ENCODE measurements around the gene CALML6. TPM values are rescaled to one million over a fixed set of nuclear protein-coding genes. Genes with fewer than 3 reads are reported as not detected.
A peak's percentile ranks its signal among the peaks of the same experiment; 100 is the strongest.

CALML6 gene, protein sequence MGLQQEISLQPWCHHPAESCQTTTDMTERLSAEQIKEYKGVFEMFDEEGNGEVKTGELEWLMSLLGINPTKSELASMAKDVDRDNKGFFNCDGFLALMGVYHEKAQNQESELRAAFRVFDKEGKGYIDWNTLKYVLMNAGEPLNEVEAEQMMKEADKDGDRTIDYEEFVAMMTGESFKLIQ
- total RNA-seq = under 1 TPM; 0.47 to 0.76 TPM

DNA sequence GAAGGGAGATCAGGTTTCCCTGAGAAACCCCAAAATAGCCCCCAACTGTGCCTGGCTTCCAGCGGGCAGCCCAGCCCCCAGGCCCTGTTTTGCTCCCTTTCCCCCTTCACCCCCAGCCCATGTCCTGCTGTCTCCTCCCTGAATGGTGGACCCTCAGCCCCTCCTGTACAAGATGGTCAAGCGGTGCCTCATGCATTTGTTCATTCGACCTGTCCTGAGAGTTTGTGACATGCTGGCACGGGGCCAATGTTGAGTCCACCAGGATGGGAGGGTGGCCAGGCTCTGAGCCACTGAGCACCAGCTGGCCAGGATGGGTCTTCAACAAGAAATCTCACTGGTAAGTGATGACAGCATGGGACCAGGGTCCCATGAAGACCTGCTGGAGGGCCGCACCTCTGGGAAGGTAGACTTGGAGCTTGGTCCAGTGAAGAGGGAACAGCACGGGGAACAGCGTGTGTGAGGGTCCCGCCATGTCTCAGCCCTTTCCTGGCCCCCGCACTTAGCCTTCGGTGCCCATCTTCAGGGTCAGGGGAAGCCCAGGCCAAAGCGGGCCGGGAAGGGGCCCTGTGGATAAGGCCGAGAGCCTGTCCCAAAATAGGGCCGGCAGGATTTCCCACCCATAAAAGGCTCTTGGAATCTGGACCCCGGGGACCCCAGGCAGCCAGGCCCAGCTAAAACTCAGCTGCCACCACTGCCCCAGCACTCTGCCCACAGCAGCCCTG, at the start of gene CALML6:
Gene CALML6, plus strand, starts transcription at position 290 of the 722 bp plus-strand sequence. Its CDS starts 21 bp downstream, at position 311.
- Mint-ChIP-seq H3K4me3 (no peak within 1 kb of the TSS), H3K9me3 (no peaks in the 10 kb centered on the region), H3K4me1 (ENCODE audit: low read depth) (peaks cover 5% of the 10 kb centered on the region), H3K27ac (no peak within 1 kb of the TSS), H3K27me3 (peaks cover 3% of the 10 kb centered on the region), H3K36me3 (ENCODE audit: low read depth) (no peaks in the 10 kb centered on the region)
- ChIA-PET POLR2A (interaction anchor here (0.9 kb wide), 1 partner anchor 285 kb away, joined by 3 read pairs; no protein-coding TSS in a partner anchor), CTCF (no interaction called here)
- ATAC-seq (no peak), DNase-seq (no peak)
- intact Hi-C loops (cut with micrococcal nuclease) = no loop called here
- TF ChIP-seq, protein P1, sequence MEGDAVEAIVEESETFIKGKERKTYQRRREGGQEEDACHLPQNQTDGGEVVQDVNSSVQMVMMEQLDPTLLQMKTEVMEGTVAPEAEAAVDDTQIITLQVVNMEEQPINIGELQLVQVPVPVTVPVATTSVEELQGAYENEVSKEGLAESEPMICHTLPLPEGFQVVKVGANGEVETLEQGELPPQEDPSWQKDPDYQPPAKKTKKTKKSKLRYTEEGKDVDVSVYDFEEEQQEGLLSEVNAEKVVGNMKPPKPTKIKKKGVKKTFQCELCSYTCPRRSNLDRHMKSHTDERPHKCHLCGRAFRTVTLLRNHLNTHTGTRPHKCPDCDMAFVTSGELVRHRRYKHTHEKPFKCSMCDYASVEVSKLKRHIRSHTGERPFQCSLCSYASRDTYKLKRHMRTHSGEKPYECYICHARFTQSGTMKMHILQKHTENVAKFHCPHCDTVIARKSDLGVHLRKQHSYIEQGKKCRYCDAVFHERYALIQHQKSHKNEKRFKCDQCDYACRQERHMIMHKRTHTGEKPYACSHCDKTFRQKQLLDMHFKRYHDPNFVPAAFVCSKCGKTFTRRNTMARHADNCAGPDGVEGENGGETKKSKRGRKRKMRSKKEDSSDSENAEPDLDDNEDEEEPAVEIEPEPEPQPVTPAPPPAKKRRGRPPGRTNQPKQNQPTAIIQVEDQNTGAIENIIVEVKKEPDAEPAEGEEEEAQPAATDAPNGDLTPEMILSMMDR (IDR thresholded peaks at IDR 0.05) = no peak

DNA sequence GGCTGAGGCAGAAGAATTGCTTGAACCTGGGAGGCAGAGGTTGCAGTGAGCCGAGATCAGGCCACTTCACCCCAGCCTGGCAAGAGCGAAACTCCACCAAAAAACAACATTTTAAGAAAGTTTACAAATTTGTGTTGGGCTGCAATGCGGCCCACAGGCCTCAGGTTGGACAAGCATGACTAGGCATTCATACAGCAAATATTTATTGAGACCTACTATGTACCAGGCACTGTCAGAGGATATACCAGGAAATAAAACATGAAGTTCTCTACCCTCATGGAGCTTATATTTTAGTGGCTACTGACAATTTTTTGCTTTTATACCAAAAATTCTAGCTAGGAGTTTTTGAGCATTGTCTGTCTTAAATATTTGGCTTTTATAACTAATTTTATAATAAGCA, 47.9 kb upstream of the CALML6 start:
- TF ChIP-seq, protein P1 (IDR thresholded peaks at IDR 0.05) = no peak
- Mint-ChIP-seq H3K9me3 (no peaks in the 10 kb centered on the region), H3K27ac (no peak overlapping the region), H3K36me3 (ENCODE audit: low read depth) (peaks cover 42% of the 10 kb centered on the region), H3K4me3 (no peak overlapping the region), H3K4me1 (ENCODE audit: low read depth) (peaks cover 60% of the 10 kb centered on the region), H3K27me3 (no peaks in the 10 kb centered on the region)
- ATAC-seq (no peak), DNase-seq (no peak)
- intact Hi-C loops (cut with micrococcal nuclease) = no loop called here
- ChIA-PET CTCF (interaction anchor here (1.4 to 1.8 kb wide), 2 partner anchors 39 to 41 kb away, joined by 4 to 7 read pairs; no protein-coding TSS in a partner anchor), POLR2A (interaction anchor here (1.4 kb wide), 1 partner anchor 14 kb away, joined by 3 read pairs; no protein-coding TSS in a partner anchor)

DNA sequence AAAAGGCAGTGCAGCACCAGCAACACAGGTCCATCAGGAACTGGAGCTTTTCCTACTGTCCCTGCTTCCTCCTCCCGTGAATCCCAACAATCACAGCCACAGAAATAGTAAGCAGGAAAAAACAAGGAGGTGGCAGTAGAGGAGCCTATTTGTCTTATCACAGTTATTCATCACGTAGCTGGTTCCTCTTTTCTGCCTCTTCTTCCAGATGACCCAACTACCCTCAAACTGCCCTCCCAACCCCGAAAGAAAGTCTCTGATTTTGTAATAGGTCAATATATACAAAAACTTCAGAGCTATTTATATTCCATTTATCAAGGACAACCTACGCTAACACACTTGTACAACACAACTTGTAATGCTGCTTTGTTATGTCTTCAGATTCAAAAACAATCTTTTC, 45.6 kb upstream of the CALML6 start:
- intact Hi-C loops (cut with micrococcal nuclease) = no loop called here
- Mint-ChIP-seq H3K27ac (peak overlapping the region; percentile 60), H3K27me3 (no peaks in the 10 kb centered on the region), H3K9me3 (no peaks in the 10 kb centered on the region), H3K4me3 (no peak overlapping the region), H3K4me1 (ENCODE audit: low read depth) (peaks cover 62% of the 10 kb centered on the region), H3K36me3 (ENCODE audit: low read depth) (peaks cover 48% of the 10 kb centered on the region)
- ChIA-PET POLR2A (interaction anchor here (1.1 to 2.7 kb wide), 3 partner anchors 12 to 22 kb away, joined by 4 to 8 read pairs (median 4); no protein-coding TSS in a partner anchor), CTCF (interaction anchor here (1.3 kb wide), 1 partner anchor 9 kb away, joined by 3 read pairs; no protein-coding TSS in a partner anchor)
- TF ChIP-seq, protein P1 (IDR thresholded peaks at IDR 0.05) = no peak
- no peak for DNase-seq
- no peak for ATAC-seq

DNA sequence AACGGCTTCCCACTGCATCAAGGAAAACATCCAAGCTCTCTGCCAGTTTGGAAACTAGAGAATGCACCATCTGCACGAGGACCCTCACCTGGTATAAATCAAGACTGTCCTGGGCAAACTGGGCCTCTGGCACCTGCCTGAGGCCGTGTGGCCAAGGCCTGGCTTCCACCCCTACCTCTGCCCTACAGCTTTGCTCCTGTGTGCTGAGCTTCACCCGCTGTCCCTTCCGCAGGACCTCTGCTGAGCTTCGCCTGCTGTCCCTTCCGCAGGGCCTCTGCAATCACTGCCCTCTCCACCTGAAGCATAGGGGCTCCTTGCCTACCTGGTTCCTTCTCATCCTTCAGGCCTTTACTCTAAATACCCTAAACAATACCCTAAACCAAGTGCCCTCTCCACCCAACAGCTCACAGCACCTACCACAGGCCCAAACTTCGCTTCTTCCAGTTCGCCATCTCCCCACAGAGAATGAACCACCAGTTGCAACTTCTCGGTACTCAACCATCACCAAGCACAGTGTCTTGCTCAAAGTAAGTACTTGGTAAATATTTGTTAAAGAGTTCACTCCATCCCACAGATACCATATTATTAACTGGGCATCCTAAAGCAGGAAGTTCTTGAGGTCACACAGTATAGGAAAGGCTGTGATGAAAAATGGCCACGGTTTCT, 42.6 kb upstream of the CALML6 start:
- no peaks in the 10 kb centered on the region for H3K9me3 Mint-ChIP-seq
- no peak overlapping the region for H3K4me3 Mint-ChIP-seq
- TF ChIP-seq, protein P1 (IDR thresholded peaks at IDR 0.05) = no peak
- H3K27ac Mint-ChIP-seq = peak overlapping the region; percentile 4
- intact Hi-C loops (cut with micrococcal nuclease) = no loop called here
- H3K4me1 Mint-ChIP-seq (ENCODE audit: low read depth) = peaks cover 67% of the 10 kb centered on the region
- H3K27me3 Mint-ChIP-seq = no peaks in the 10 kb centered on the region
- ChIA-PET POLR2A (interaction anchor here (0.9 kb wide), 1 partner anchor 15 kb away, joined by 3 read pairs; no protein-coding TSS in a partner anchor), CTCF (interaction anchor here (0.8 to 1.2 kb wide), 2 partner anchors 24 to 34 kb away, joined by 3 read pairs; no protein-coding TSS in a partner anchor)
- ATAC-seq (no peak), DNase-seq (no peak)
- H3K36me3 Mint-ChIP-seq (ENCODE audit: low read depth) = peaks cover 62% of the 10 kb centered on the region
